ELR (cell line): Measurements from ENCODE around the gene IFIT3.
"Not testable (repeated sequence)": the region's sequence is repeated elsewhere in the genome, so short reads cannot be mapped to it uniquely, and the experiment has no call there.

Experiments
- DNase-seq: peaks from one replicate; pipeline ENCODE4 v3.0.0-alpha.2; 2015; ENCODE audit warnings: low read depth

The IFIT3 gene, protein sequence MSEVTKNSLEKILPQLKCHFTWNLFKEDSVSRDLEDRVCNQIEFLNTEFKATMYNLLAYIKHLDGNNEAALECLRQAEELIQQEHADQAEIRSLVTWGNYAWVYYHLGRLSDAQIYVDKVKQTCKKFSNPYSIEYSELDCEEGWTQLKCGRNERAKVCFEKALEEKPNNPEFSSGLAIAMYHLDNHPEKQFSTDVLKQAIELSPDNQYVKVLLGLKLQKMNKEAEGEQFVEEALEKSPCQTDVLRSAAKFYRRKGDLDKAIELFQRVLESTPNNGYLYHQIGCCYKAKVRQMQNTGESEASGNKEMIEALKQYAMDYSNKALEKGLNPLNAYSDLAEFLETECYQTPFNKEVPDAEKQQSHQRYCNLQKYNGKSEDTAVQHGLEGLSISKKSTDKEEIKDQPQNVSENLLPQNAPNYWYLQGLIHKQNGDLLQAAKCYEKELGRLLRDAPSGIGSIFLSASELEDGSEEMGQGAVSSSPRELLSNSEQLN

DNA sequence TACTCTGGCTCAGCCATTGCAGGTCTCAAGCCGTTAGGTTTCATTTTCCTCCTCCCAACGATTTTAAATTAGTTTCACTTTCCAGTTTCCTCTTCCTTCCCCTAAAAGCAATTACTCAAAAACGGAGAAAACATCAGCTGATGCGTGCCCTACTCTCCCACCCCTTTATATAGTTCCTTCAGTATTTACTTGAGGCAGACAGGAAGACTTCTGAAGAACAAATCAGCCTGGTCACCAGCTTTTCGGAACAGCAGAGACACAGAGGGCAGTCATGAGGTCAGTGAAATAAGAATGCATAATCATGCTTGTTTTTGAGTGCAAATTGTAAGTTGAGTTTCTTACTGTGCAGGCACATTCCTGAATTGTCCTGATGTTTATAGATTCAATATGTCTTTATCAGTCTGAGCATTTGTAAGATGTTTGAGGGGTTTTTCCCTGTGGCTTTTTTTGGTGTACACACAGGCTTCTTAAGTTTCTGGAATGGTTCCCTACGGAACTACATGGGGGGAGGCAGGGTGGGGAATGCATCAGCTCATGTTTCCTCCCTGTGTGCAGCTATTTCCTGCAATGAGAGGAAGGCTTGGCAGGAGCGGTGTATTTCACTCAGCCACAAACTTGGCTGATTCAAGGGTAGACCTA lies at the start of gene IFIT3:
Gene IFIT3 (plus strand): TSS at position 195 of the 639 bp plus-strand sequence. CDS start 77 bp downstream, at position 272.
- DNase-seq: peak; percentile 91

GRCh38 chr10:89278034-89278535 lies 49.7 kb upstream of the IFIT3 start:
- peak; percentile 99 for DNase-seq

GRCh38 chr10:89278900-89279392 lies 48.9 kb upstream of the IFIT3 start:
- DNase-seq: no peak

GRCh38 chr10:89279421-89279869 lies 48.4 kb upstream of the IFIT3 start:
- peak; percentile 36 for DNase-seq

- no peak for DNase-seq
Measured at GRCh38 chr10:89280508-89280907, 47.3 kb upstream of the IFIT3 start.

DNA sequence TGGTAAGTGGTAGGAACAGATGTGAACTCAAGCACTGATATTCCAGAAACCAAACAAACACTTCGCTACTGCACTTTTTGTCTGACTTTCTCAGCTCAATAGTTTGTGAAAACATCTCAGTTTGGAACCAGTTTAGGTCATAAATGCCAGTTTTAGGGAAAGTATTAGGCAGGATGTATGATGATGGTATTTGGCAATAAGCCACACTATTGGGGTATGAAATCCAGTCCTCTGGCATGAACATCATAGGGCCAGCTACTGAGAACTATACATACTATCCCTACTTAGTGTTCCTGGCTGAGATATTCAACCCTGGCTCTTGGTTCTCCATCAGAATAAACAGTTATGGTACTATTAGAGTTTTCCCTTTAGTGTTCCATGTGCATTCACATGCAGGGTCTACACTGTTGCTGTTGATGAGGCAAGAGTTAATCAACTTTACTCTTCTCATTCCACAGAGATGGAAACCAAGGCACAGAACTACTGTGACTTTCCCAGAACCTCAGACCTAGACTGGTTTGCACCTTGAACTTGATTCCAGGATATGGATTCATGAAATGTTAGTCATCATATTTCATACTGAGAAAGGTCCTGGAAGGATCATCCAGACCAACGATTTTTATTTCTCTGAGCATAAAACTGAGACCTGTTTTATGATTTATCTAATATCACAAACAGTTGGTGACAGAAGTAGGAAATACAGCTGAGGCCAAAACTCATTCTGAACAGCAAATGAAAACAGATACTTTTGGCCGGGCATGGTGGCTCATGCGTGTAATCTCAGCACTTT lies 46.0 kb upstream of the IFIT3 start:
- peak; percentile 54 for DNase-seq

DNA sequence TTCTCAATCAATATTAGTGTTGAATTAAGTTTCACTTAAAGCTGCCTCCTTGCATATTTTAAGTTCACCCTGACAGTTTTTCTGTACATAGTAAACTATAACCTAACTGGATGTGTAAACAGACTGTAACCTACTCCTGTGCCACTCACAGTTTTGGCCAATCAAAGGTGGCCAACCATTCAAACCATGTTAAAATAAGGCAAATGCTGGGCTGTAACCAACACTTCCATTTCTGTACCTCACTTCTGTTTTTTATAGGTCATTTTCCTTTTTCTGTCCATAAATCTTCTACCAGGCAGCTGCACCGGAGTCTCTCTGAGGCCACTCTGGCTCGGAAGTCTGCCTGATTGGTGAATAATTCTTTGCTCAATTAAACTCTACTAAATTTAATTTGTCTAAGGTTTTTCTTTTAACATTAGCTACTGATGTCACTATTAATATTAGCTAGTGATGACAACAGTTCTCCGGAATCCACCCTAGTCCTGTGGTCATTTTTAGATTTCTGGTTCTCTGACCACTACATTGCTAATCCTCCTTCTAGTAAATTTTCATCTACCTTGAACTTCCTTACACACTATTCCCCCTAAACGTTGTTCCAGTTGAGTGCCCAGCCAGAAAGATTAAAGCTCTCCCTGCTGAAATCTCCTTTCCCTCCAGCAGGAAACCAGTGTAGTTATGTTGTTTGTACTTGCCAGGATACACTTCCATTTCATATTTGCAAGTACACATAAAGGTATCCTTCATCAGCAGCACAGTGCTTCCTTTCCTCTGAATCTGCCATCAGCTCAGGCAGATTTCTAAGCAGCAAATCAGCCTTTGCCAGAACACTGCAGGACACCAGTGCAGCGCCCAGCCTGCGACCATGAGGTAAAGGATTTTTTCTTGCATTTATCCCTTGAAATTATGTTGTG lies 44.5 kb upstream of the IFIT3 start:
- peak; percentile 73 for DNase-seq

- DNase-seq: peak; percentile 86
Measured at GRCh38 chr10:89283936-89284475, 43.8 kb upstream of the IFIT3 start.

DNA sequence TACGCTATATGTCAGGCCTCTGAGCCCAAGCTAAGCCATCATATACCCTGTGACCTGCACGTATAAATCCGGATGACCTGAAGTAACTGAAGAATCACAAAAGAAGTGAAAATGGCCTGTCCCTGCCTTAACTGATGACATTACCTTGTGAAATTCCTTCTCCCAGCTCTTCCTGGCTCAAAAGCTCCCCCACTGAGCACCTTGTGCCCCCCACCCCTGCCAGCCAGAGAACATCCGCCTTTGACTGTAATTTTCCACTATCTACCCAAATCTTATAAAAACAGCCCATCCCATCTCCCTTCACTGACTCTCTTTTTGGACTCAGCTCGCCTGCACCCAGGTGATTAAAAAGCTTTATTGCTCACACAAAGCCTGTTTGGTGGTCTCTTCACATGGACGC lies 43.1 kb upstream of the IFIT3 start:
- DNase-seq: not testable (repeated sequence)

- DNase-seq: peak; percentile 75
Measured at GRCh38 chr10:89285303-89285702, 42.5 kb upstream of the IFIT3 start.

- DNase-seq: no peak
Measured at GRCh38 chr10:89294721-89295239, 33.0 kb upstream of the IFIT3 start.

GRCh38 chr10:89295597-89295996 lies 32.2 kb upstream of the IFIT3 start:
- peak; percentile 49 for DNase-seq

DNA sequence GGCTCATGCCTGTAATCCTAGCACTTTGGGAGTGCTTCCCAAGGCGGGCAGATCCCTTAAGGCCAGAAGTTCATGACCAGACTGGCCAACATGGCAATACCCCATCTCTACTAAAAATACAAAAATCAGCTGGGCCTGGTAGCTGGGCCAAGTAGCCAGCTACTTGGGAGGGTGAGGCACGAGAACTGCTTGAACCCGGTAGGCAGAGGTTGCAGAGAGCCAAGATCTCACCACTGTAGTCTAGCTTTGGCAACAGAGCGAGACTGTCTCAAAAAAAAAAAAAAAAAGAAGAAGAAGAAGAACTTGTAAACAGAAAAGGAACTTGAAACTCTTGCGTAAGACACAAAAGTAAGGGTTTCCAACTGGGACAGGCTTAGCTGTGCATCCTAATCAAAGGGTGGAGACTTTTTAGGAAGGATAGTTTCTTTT lies 31.6 kb upstream of the IFIT3 start:
- DNase-seq: no peak

- DNase-seq: no peak
Measured at GRCh38 chr10:89297356-89297755, 30.4 kb upstream of the IFIT3 start.

- no peak for DNase-seq
Measured at GRCh38 chr10:89297791-89298190, 30.0 kb upstream of the IFIT3 start.

DNA sequence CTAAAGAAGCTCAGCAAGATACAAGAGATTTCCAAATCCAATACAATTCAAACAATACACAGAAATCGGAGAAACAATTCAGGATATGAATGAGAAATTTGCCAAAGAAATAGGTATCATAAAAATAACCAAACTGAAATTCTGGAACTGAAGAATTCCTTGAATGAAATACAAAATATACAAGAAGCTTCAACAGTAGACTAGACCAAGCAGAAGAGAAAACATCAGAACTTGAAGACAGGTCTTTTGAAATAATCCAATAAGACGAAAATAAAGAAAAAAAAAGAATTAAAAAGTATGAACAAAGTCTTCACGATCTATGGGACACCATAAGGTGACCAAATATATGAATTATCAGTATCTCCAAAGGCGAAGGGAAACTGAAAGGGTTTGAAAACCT lies 28.8 kb upstream of the IFIT3 start:
- no peak for DNase-seq

DNA sequence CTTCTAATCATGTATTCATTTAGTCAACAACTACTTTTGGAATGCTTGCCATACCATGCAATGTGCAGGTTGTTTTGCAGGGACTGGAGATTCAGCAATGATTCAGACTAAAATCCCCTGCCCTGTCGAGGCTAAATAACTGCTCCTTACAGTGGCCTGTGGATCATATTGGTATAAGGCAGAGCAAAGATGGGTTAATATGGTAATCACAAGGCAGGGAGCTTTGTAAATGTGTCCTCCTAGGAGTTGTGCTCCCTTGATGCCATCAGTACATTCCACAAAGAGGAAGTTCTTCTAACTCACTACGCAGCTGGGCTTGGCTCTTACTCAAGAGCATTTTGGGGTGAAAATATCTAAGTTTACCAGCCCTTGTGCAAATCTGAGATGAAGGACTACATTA lies 26.6 kb upstream of the IFIT3 start:
- peak; percentile 51 for DNase-seq

DNA sequence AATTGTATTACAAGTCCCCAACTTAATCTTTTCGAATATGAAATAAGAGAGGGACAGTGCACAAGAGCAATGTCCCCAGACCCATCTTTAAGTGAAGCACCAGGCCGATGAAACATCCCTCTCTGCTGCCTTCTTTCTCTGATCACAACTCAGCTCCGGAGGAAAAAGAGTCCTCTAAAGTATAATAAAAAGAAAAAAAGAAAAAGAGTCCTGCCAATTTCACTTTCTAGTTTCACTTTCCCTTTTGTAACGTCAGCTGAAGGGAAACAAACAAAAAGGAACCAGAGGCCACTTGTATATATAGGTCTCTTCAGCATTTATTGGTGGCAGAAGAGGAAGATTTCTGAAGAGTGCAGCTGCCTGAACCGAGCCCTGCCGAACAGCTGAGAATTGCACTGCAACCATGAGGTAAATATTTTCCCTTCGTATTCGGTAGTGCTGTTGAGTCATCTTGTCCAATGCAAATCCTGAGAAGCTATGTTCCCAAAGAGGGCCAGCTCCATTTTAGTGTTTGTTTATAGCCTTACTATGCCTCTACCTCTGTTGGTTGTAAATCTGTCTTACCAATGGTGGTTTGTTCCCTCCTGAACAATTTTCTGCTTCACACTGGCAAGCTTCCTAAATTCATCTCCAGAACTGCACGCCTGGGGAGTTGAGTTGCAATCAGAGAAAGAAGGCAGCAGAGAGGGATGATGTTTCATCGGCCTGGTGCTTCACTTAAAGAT lies 25.9 kb upstream of the IFIT3 start, which contains the start of gene IFIT2:
Gene IFIT2 (plus strand): TSS at position 326 of the 725 bp plus-strand sequence. CDS start 78 bp downstream, at position 404.
- DNase-seq: peak; percentile 80

GRCh38 chr10:89302625-89303024 lies 25.2 kb upstream of the IFIT3 start:
- peak; percentile 52 for DNase-seq
